Ishikawa (cell line): ENCODE results near the gene ZSWIM6.

Experiments
- CEBPB ChIP-seq: IDR thresholded peaks from 2 replicates; pipeline ENCODE4 v1.6.1; 2012
- CREB1 ChIP-seq: IDR thresholded peaks from 2 replicates; pipeline ENCODE4 v1.6.1; 2012; ENCODE audit warnings: low read depth
- EGR1 ChIP-seq: IDR thresholded peaks from 2 replicates; pipeline ENCODE4 v1.6.1; 2012
- EP300 ChIP-seq: IDR thresholded peaks from 2 replicates; pipeline ENCODE4 v1.6.1; 2012; ENCODE audit warnings: borderline replicate concordance
- FOXM1 ChIP-seq: IDR thresholded peaks from 2 replicates; pipeline ENCODE4 v1.6.1; 2012; ENCODE audit warnings: low read depth, borderline replicate concordance
- NFIC ChIP-seq: IDR thresholded peaks from 2 replicates; pipeline ENCODE4 v1.6.1; 2012
- RAD21 ChIP-seq: IDR thresholded peaks from 2 replicates; pipeline ENCODE4 v1.6.1; 2012; ENCODE audit warnings: low read depth
- TAF1 ChIP-seq: IDR thresholded peaks from 2 replicates; pipeline ENCODE4 v1.6.1; 2012; ENCODE audit warnings: low read depth, mild to moderate bottlenecking
- TCF12 ChIP-seq: IDR thresholded peaks from 2 replicates; pipeline ENCODE4 v1.6.1; 2012; ENCODE audit warnings: low read depth
- TEAD4 ChIP-seq: IDR thresholded peaks from 2 replicates; pipeline ENCODE4 v1.6.1; 2012
- YY1 ChIP-seq: IDR thresholded peaks from 2 replicates; pipeline ENCODE4 v1.6.1; 2012; ENCODE audit warnings: low read depth
- ZBTB7A ChIP-seq: IDR thresholded peaks from 2 replicates; pipeline ENCODE4 v1.6.1; 2012; ENCODE audit warnings: low read depth
- TF ChIP-seq, protein P1 (sequence below): IDR thresholded peaks from 2 replicates; pipeline ENCODE4 v1.6.1; 2012; ENCODE audit warnings: low read depth, mild to moderate bottlenecking
- TF ChIP-seq, protein P2 (sequence below): IDR thresholded peaks from 2 replicates; pipeline ENCODE4 v1.6.1; 2012
- TF ChIP-seq, protein P3 (sequence below): IDR thresholded peaks from 2 replicates; pipeline ENCODE4 v1.6.1; 2012

The ZSWIM6 gene

DNA sequence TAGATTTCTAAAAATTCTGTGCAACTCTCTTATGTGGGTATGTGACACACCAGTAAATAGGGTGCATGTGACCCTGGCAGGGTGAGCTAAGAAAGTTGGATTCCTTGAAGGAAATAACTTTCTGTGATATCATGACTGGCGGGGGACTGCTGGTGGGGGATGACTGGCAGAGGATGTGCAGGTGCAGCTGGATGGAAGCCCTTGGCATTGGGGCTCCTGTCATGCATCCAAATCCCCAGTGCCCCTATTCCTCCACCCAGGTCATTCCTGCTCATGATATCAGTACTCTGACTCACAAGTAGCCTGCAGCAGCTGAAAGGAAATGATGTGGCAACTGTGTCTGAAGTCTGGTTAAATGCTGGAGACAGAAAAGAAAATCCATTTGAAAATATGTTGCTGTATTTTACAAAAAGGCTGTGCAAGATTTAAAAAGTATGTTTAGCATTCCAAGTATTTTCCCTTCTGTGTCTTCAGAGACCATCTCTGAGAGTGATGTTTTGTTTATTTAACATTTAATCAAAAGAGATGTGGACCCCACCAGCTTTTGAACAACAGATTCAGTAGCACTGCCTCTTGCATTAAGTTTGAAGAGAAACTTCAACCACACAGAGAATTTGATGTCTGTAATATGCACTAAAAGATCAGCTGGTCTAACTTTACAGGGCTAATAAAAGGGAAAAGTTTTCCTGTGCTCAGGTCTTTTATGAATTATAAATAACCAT lies 17.9 kb upstream of the ZSWIM6 start:
- TF ChIP-seq CREB1 (no peak), RAD21 (no peak), TEAD4 (no peak), EGR1 (no peak), FOXM1 (no peak), TAF1 (no peak), ZBTB7A (no peak), YY1 (no peak), EP300 (no peak), CEBPB (no peak), NFIC (no peak), TCF12 (no peak)
- TF ChIP-seq, protein P1, sequence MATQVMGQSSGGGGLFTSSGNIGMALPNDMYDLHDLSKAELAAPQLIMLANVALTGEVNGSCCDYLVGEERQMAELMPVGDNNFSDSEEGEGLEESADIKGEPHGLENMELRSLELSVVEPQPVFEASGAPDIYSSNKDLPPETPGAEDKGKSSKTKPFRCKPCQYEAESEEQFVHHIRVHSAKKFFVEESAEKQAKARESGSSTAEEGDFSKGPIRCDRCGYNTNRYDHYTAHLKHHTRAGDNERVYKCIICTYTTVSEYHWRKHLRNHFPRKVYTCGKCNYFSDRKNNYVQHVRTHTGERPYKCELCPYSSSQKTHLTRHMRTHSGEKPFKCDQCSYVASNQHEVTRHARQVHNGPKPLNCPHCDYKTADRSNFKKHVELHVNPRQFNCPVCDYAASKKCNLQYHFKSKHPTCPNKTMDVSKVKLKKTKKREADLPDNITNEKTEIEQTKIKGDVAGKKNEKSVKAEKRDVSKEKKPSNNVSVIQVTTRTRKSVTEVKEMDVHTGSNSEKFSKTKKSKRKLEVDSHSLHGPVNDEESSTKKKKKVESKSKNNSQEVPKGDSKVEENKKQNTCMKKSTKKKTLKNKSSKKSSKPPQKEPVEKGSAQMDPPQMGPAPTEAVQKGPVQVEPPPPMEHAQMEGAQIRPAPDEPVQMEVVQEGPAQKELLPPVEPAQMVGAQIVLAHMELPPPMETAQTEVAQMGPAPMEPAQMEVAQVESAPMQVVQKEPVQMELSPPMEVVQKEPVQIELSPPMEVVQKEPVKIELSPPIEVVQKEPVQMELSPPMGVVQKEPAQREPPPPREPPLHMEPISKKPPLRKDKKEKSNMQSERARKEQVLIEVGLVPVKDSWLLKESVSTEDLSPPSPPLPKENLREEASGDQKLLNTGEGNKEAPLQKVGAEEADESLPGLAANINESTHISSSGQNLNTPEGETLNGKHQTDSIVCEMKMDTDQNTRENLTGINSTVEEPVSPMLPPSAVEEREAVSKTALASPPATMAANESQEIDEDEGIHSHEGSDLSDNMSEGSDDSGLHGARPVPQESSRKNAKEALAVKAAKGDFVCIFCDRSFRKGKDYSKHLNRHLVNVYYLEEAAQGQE: no peak
- TF ChIP-seq, protein P2, sequence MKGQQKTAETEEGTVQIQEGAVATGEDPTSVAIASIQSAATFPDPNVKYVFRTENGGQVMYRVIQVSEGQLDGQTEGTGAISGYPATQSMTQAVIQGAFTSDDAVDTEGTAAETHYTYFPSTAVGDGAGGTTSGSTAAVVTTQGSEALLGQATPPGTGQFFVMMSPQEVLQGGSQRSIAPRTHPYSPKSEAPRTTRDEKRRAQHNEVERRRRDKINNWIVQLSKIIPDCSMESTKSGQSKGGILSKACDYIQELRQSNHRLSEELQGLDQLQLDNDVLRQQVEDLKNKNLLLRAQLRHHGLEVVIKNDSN: no peak
- TF ChIP-seq, protein P3, sequence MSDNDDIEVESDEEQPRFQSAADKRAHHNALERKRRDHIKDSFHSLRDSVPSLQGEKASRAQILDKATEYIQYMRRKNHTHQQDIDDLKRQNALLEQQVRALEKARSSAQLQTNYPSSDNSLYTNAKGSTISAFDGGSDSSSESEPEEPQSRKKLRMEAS: no peak

DNA sequence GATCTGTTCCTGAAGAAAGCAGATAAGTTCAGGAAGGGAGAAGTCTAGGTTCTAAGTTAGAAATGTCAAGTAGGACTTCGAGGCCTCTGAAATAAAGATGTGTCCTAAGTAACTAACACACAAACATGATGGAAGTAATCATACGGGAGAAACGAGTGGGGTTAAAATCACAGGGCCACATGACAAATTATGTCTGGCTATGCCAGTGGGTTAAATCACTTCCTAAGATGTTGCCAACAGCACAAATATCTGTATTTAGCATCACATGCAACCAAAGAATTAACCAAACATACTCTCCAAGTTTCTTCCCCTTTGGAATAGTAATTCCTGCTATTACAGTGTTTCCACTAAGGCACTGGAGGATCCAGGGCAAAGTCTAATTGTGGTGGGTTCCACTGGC lies 13.7 kb upstream of the ZSWIM6 start:
- no peak for TF ChIP-seq ZBTB7A
- TF ChIP-seq TEAD4: no peak
- no peak for TF ChIP-seq CREB1
- TF ChIP-seq FOXM1: no peak
- TF ChIP-seq, protein P2: no peak
- no peak for TF ChIP-seq CEBPB
- TF ChIP-seq TCF12: no peak
- no peak for TF ChIP-seq NFIC
- no peak for TF ChIP-seq EP300
- no peak for TF ChIP-seq YY1
- TF ChIP-seq, protein P3: no peak
- no peak for TF ChIP-seq TAF1
- TF ChIP-seq EGR1: no peak
- TF ChIP-seq, protein P1: no peak
- TF ChIP-seq RAD21: no peak

DNA sequence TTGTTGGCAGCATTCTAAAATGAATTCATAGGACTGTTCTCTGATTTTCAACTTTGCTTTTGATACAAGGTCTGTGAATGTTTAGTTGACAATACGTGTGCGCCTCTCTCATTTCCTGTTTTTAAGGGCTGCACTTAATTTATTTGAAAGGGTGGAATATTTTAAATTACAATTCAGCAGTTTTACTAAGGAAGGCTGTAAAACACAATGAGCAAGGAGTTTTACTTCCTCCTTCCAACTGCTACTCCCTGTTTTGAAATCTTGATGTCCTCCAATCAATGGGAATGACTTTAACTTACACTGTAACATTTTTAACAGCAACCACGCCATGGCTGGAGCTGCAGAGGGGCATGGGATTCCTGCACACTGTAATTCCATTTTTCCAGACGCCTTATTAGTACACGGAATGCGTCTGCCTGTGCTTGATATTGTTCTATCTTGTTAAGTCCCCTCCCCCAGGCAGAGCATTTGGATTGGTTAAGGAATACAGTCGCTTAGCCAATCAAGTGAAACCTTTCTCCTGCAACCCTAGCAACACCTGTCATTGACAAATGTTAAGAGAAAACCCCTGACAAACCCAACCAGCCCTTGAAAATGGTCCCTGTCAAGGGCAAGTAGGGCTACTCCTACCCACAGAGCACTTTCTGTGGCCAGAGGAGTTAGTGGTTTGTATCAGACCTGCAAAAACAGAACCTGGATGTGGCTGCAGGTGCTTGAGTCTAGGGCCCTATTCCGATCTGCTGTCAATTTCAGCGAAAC lies 12.5 kb upstream of the ZSWIM6 start:
- TF ChIP-seq TEAD4 (peak; percentile 56; the same call in 1 of the 2 replicates), CEBPB (no peak), TAF1 (no peak; the same call in 1 of the 2 replicates), EP300 (peak; percentile 61; the same call in 1 of the 2 replicates), TCF12 (peak; percentile 36; the same call in 1 of the 2 replicates), ZBTB7A (no peak)
- TF ChIP-seq, protein P3: peak; percentile 27; the same call in 1 of the 2 replicates

DNA sequence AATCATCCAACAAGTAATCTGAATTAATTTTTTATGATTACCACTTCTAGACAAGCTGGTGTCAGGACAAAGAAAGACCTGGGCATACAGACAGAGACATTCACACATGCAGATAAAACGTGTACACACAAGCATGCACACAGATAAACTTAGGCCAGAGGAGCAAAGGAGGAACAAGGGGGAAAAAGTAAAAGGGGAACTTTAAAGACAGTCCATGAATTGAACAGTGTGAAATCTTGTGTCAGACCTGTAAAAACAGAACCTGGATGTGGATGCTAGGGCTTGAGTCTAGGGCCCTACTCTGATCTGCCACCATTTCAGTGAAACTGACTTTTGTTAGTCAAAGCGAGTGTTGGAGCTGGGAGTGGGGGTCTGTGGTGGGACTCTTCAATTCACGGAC lies 11.2 kb upstream of the ZSWIM6 start:
- TF ChIP-seq CEBPB (no peak), RAD21 (no peak), YY1 (no peak), EP300 (no peak), TCF12 (no peak), ZBTB7A (no peak), EGR1 (no peak), FOXM1 (no peak), CREB1 (no peak)
- TF ChIP-seq, protein P1: no peak
- TF ChIP-seq, protein P2: no peak
